HG03066 (cell line): ENCODE measurements around the gene FBXO21.
A peak's percentile ranks its signal among the peaks of the same experiment; 100 is the strongest.
"Not testable (repeated sequence)": the region's sequence is repeated elsewhere in the genome, so short reads cannot be mapped to it uniquely, and the experiment has no call there.

ENCODE experiments used
- ATAC-seq: cut with Tn5 transposase; IDR thresholded peaks from one replicate; pipeline ENCODE4 v1.9.1; 2021; ENCODE audit warnings: low read depth; ENCODE audit not compliant: unreplicated experiment

The FBXO21 gene

GRCh38 chr12:117190210-117190781 is at the start of gene FBXO21:
Gene FBXO21, minus strand, starts transcription at chr12:117190470. Its CDS starts 14 bp downstream, at chr12:117190456.
- peak; percentile 95 for ATAC-seq

GRCh38 chr12:117236456-117237001 is 46.3 kb upstream of the FBXO21 start:
- no peak for ATAC-seq

- ATAC-seq = no peak
Observed at GRCh38 chr12:117235261-117235660, 45.0 kb upstream of the FBXO21 start.

GRCh38 chr12:117234441-117234840 is 44.2 kb upstream of the FBXO21 start:
- ATAC-seq = no peak

- no peak for ATAC-seq
Observed at GRCh38 chr12:117231750-117232149, 41.5 kb upstream of the FBXO21 start.

- no peak for ATAC-seq
Observed at GRCh38 chr12:117228239-117228638, 38.0 kb upstream of the FBXO21 start.

- ATAC-seq = no peak
Observed at GRCh38 chr12:117227000-117227653, 36.9 kb upstream of the FBXO21 start.

GRCh38 chr12:117226505-117226904 is 36.2 kb upstream of the FBXO21 start:
- ATAC-seq = no peak

- no peak for ATAC-seq
Observed at GRCh38 chr12:117225179-117225578, 34.9 kb upstream of the FBXO21 start.

- ATAC-seq = not testable (repeated sequence)
Observed at GRCh38 chr12:117220947-117221346, 30.7 kb upstream of the FBXO21 start.

GRCh38 chr12:117218149-117218548 is 27.9 kb upstream of the FBXO21 start:
- no peak for ATAC-seq

GRCh38 chr12:117216686-117217085 is 26.4 kb upstream of the FBXO21 start:
- ATAC-seq = no peak

GRCh38 chr12:117214797-117215196 is 24.5 kb upstream of the FBXO21 start:
- ATAC-seq = no peak

- no peak for ATAC-seq
Observed at GRCh38 chr12:117213295-117213808, 23.1 kb upstream of the FBXO21 start.

GRCh38 chr12:117212563-117213190 is 22.4 kb upstream of the FBXO21 start:
- ATAC-seq = no peak

GRCh38 chr12:117210266-117210918 is 20.1 kb upstream of the FBXO21 start:
- ATAC-seq = no peak

- ATAC-seq = no peak
Observed at GRCh38 chr12:117209626-117210025, 19.4 kb upstream of the FBXO21 start.

GRCh38 chr12:117208811-117209455 is 18.7 kb upstream of the FBXO21 start:
- no peak for ATAC-seq

- no peak for ATAC-seq
Observed at GRCh38 chr12:117208206-117208605, 17.9 kb upstream of the FBXO21 start.

- ATAC-seq = no peak
Observed at GRCh38 chr12:117207675-117208074, 17.4 kb upstream of the FBXO21 start.
